BLaER1 (cell line): ENCODE results near the gene CABP4.

Experiments
- H3K27ac ChIP-seq: shearing (Covaris generic); formaldehyde crosslinking; 2 replicates; pipeline ENCODE4 v1.8.1; 2022
- H3K27me3 ChIP-seq: shearing (Covaris generic); formaldehyde crosslinking; 2 replicates; pipeline ENCODE4 v1.8.1; 2022
- H3K36me3 ChIP-seq: shearing (Covaris generic); formaldehyde crosslinking; 2 replicates; pipeline ENCODE4 v1.8.1; 2022
- H3K4me1 ChIP-seq: shearing (Covaris generic); formaldehyde crosslinking; 2 replicates; pipeline ENCODE4 v1.8.1; 2022
- H3K4me2 ChIP-seq: shearing (Covaris generic); formaldehyde crosslinking; 2 replicates; pipeline ENCODE4 v1.8.1; 2022
- H3K4me3 ChIP-seq: shearing (Covaris generic); formaldehyde crosslinking; 2 replicates; pipeline ENCODE4 v1.8.1; 2022
- H3K9ac ChIP-seq: shearing (Covaris generic); formaldehyde crosslinking; 2 replicates; pipeline ENCODE4 v1.8.1; 2022
- H3K9me3 ChIP-seq: shearing (Covaris generic); formaldehyde crosslinking; 2 replicates; pipeline ENCODE4 v1.8.1; 2022
- H4K20me1 ChIP-seq: shearing (Covaris generic); formaldehyde crosslinking; 2 replicates; pipeline ENCODE4 v1.8.1; 2022
- Cebpa-rat ChIP-seq: shearing (Covaris generic); IDR thresholded peaks from 2 replicates; pipeline ENCODE4 v1.8.1; 2022

CABP4 gene

GRCh38 chr11:67486481-67487195 is 31.5 kb downstream of the CABP4 start:
- Histone ChIP-seq H3K27ac (0 out of 2 replicates have a peak overlapping the region, but pooled peaks have one; percentile 18), H3K27me3 (no peaks in the 10 kb centered on the region), H3K9me3 (no peaks in the 10 kb centered on the region), H4K20me1 (peaks cover 77% of the 10 kb centered on the region), H3K9ac (no peak overlapping the region), H3K36me3 (peaks cover 53% of the 10 kb centered on the region), H3K4me1 (peaks cover 45% of the 10 kb centered on the region), H3K4me2 (peak overlapping the region; percentile 97), H3K4me3 (no peak overlapping the region)
- no peak for TF ChIP-seq Cebpa-rat

DNA sequence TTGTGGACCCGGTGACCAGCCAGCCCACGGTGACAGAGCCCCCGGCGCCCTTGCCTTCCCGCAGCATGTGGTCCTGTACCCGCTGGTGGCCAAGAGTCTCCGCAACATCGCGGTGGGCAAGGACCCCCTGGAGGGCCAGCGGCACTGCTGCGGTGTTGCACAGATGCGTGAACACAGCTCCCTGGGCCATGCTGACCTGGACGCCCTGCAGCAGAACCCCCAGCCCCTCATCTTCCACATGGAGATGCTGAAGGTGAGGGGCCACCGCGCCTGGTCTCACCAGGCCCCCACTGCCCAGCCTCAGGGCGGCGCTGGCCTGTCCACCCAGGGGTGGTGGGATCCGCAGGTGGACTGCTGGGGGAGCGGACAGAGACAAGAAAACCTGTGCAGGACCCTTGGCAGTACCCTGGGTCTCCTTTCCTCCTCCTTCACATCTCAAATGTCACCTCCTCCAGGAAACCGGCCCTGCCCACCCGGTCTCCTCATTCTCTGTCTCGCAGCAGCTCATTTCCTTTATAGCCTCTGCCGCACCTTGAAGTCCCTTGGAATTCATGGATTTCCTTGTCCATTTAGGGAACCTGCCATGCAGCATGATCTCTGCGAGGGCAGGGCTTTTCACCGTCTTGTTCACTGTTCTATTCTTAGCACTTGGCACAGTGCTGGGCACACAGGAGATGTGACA is 34.2 kb downstream of the CABP4 start:
- H3K4me3 ChIP-seq, result no peak overlapping the region
- H3K4me1 ChIP-seq, result peaks cover 26% of the 10 kb centered on the region

DNA sequence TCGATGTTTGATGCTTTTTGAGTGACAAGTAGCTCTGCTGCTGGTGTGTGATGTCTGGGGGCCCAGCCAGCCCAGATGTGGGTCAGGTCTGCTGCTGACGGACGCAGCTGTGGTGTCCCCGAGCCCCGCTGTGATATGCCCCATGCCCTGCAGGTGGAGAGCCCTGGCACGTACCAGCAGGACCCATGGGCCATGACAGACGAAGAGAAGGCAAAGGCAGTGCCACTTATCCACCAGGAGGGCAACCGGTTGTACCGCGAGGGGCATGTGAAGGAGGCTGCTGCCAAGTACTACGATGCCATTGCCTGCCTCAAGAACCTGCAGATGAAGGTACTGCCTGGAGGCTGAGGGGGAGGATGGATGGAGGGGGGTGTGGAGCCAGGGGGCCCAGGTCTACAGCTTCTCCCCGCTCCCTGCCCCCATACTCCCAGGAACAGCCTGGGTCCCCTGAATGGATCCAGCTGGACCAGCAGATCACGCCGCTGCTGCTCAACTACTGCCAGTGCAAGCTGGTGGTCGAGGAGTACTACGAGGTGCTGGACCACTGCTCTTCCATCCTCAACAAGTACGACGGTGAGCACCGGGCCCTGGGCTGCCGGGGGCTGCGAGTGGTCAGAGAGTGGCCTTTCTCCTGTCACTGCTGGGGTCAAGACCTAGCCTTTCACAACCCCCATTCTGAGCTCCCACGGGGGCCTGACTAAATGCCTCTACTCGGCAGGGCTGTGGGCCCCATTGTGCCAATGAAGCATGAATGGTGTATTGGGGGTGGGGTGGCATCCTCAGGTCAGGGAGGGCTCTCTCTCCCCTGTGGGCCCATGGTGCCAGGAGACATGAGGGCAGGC is 35.0 kb downstream of the CABP4 start:
- H4K20me1 ChIP-seq, result peaks cover 76% of the 10 kb centered on the region
- H3K27me3 ChIP-seq, result no peaks in the 10 kb centered on the region
- TF ChIP-seq Cebpa-rat, result no peak
- H3K27ac ChIP-seq, result no peak overlapping the region
- H3K36me3 ChIP-seq, result peaks cover 83% of the 10 kb centered on the region
- H3K9ac ChIP-seq, result no peak overlapping the region
- H3K9me3 ChIP-seq, result no peaks in the 10 kb centered on the region
- H3K4me2 ChIP-seq, result no peak overlapping the region
- H3K4me3 ChIP-seq, result no peak overlapping the region
- peaks cover 19% of the 10 kb centered on the region for H3K4me1 ChIP-seq

More for the DNA sequence above, 34.2 kb downstream of the CABP4 start:
- no peak overlapping the region for H3K27ac ChIP-seq
- no peaks in the 10 kb centered on the region for H3K9me3 ChIP-seq
- peaks cover 81% of the 10 kb centered on the region for H4K20me1 ChIP-seq
- H3K27me3 ChIP-seq, result no peaks in the 10 kb centered on the region
- H3K4me2 ChIP-seq, result no peak overlapping the region
- TF ChIP-seq Cebpa-rat, result no peak
- H3K36me3 ChIP-seq, result peaks cover 79% of the 10 kb centered on the region
- H3K9ac ChIP-seq, result no peak overlapping the region

DNA sequence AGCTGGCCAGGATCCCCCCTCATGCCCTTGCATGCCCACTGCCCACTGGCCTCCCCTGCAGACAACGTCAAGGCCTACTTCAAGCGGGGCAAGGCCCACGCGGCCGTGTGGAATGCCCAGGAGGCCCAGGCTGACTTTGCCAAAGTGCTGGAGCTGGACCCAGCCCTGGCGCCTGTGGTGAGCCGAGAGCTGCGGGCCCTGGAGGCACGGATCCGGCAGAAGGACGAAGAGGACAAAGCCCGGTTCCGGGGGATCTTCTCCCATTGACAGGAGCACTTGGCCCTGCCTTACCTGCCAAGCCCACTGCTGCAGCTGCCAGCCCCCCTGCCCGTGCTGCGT is 35.5 kb downstream of the CABP4 start:
- Histone ChIP-seq H3K36me3 (peaks cover 89% of the 10 kb centered on the region), H3K4me1 (peaks cover 13% of the 10 kb centered on the region), H3K4me3 (no peak overlapping the region)

GRCh38 chr11:67491276-67492068 is 36.3 kb downstream of the CABP4 start:
- no peak overlapping the region for H3K4me3 ChIP-seq
- H3K36me3 ChIP-seq, result peaks cover 95% of the 10 kb centered on the region
- no peak for TF ChIP-seq Cebpa-rat
- H3K27me3 ChIP-seq, result no peaks in the 10 kb centered on the region
- H3K27ac ChIP-seq, result no peak overlapping the region
- H3K4me2 ChIP-seq, result no peak overlapping the region
- H4K20me1 ChIP-seq, result peaks cover 63% of the 10 kb centered on the region
- H3K9me3 ChIP-seq, result no peaks in the 10 kb centered on the region
- peak overlapping the region; percentile 19; the same call in 1 of the 2 replicates for H3K9ac ChIP-seq
- H3K4me1 ChIP-seq, result peaks cover 5% of the 10 kb centered on the region

More for the DNA sequence above, 35.5 kb downstream of the CABP4 start:
- H4K20me1 ChIP-seq, result peaks cover 71% of the 10 kb centered on the region
- no peak for TF ChIP-seq Cebpa-rat
- no peaks in the 10 kb centered on the region for H3K27me3 ChIP-seq
- no peaks in the 10 kb centered on the region for H3K9me3 ChIP-seq
- H3K4me2 ChIP-seq, result no peak overlapping the region
- no peak overlapping the region for H3K9ac ChIP-seq
- no peak overlapping the region for H3K27ac ChIP-seq

GRCh38 chr11:67492069-67492727 is 37.0 kb downstream of the CABP4 start:
- no peak for TF ChIP-seq Cebpa-rat
- Histone ChIP-seq H3K36me3 (peaks cover 93% of the 10 kb centered on the region), H3K4me2 (no peak overlapping the region), H3K9ac (no peak overlapping the region), H3K9me3 (no peaks in the 10 kb centered on the region), H4K20me1 (peaks cover 56% of the 10 kb centered on the region), H3K27me3 (no peaks in the 10 kb centered on the region), H3K4me1 (no peaks in the 10 kb centered on the region; the same call in 1 of the 2 replicates), H3K4me3 (no peak overlapping the region), H3K27ac (no peak overlapping the region)

DNA sequence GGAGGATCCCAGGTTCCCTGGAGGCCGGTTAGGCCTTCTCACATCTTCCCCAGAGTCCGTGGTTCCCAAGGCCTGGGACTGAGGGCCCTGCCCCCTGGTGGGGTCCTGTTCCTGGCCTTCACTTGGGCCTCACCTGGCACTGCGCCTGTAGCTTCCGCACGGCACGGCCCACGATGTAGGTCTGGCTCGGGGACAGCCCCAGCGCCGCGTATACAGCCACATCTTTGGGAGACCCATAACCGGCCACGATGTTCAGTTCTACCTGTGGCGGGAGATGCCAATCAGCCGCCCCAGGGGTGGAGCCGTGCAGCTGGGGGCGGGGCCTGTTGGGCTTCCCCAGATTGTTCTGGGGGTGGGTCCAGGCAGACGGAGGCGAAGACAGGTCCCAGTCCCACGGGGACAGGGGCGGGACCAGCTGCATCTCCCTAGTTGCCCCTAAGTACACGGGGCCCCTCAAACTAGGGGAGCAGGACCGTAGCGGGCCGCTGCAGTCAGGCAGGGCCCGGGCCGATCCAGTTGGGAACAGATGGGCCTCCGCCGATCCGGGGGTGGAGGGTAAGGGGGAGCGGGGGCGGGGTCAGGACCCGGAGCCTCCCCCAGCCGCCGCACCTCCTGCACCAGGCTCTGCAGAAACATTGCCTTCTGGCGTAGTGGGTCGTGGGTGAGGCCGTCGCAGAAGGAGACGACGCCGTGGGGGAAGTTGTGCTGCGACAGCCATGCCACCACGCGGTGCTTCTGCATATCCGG is 37.8 kb downstream of the CABP4 start:
- H3K9ac ChIP-seq, result no peak overlapping the region
- H3K4me2 ChIP-seq, result no peak overlapping the region
- H3K36me3 ChIP-seq, result peaks cover 93% of the 10 kb centered on the region
- H3K27me3 ChIP-seq, result no peaks in the 10 kb centered on the region
- TF ChIP-seq Cebpa-rat, result no peak
- no peak overlapping the region for H3K27ac ChIP-seq
- no peaks in the 10 kb centered on the region for H3K9me3 ChIP-seq
- H3K4me3 ChIP-seq, result no peak overlapping the region
- no peaks in the 10 kb centered on the region; the same call in 1 of the 2 replicates for H3K4me1 ChIP-seq
- H4K20me1 ChIP-seq, result peaks cover 48% of the 10 kb centered on the region

GRCh38 chr11:67493548-67494370 is 38.6 kb downstream of the CABP4 start:
- H3K9ac ChIP-seq, result no peak overlapping the region
- H3K27me3 ChIP-seq, result no peaks in the 10 kb centered on the region
- peaks cover 93% of the 10 kb centered on the region for H3K36me3 ChIP-seq
- H3K4me1 ChIP-seq, result no peaks in the 10 kb centered on the region
- H4K20me1 ChIP-seq, result peaks cover 42% of the 10 kb centered on the region
- H3K4me3 ChIP-seq, result no peak overlapping the region
- TF ChIP-seq Cebpa-rat, result no peak
- H3K27ac ChIP-seq, result no peak overlapping the region
- H3K9me3 ChIP-seq, result no peaks in the 10 kb centered on the region
- H3K4me2 ChIP-seq, result no peak overlapping the region
